ENCODE results near the gene PURB.
"Not testable (repeated sequence)": the region's sequence is repeated elsewhere in the genome, so short reads cannot be mapped to it uniquely, and the experiment has no call there.

Gene PURB

GRCh38 chr7:44875241-44875640, 10.1 kb downstream of the PURB start:
- no peak for DNase-seq (ENCODE audit: low read depth)
- no peak overlapping the region for H3K4me3 ChIP-seq (ENCODE audit: low read depth, low read length)
- TF ChIP-seq, protein P1, sequence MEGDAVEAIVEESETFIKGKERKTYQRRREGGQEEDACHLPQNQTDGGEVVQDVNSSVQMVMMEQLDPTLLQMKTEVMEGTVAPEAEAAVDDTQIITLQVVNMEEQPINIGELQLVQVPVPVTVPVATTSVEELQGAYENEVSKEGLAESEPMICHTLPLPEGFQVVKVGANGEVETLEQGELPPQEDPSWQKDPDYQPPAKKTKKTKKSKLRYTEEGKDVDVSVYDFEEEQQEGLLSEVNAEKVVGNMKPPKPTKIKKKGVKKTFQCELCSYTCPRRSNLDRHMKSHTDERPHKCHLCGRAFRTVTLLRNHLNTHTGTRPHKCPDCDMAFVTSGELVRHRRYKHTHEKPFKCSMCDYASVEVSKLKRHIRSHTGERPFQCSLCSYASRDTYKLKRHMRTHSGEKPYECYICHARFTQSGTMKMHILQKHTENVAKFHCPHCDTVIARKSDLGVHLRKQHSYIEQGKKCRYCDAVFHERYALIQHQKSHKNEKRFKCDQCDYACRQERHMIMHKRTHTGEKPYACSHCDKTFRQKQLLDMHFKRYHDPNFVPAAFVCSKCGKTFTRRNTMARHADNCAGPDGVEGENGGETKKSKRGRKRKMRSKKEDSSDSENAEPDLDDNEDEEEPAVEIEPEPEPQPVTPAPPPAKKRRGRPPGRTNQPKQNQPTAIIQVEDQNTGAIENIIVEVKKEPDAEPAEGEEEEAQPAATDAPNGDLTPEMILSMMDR (IDR thresholded peaks at IDR 0.05; ENCODE audit: insufficient read depth, low read depth, low read length, missing control alignments), result no peak

DNA sequence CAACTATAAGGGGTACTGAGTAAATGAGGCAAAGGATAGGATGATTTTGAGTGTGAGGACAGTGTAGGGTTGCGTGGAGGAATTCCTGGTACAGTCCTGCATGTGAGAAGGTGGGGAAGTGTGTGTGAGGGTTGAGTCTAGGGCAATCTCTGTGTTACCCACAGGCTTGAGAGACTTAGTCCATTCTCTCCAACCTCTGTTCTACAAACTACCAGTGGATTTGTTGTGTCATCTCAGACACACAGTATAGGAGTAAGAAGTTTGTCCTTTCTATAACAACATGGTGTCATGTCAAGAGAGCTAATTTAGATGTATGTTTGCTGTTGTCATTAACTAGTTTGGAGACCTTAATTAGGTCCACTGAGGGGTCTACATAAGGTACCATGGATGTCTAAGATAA, 12.5 kb downstream of the PURB start:
- TF ChIP-seq, protein P1 (IDR thresholded peaks at IDR 0.05; ENCODE audit: insufficient read depth, low read depth, low read length, missing control alignments), result no peak
- no peak for DNase-seq (ENCODE audit: low read depth)
- no peak overlapping the region for H3K4me3 ChIP-seq (ENCODE audit: low read depth, low read length)

DNA sequence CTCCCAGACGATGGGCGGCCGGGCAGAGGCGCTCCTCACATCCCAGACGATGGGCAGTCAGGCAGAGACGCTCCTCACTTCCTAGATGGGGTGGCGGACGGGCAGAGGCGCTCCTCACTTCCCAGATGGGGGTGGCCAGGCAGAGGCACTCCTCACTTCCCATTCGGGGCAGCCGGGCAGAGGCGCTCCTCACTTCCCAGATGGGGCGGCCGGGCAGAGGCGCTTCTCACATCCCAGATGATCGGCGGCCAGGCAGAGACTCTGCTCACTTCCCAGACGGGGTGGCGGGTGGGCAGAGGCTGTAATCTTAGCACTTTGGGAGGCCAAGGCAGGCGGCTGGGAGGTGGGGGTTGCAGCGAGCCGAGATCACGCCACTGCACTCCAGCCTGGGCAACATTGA, 13.4 kb downstream of the PURB start:
- not testable (repeated sequence) for DNase-seq (ENCODE audit: low read depth); H3K4me3 ChIP-seq (ENCODE audit: low read depth, low read length)

- H3K4me3 ChIP-seq (ENCODE audit: low read depth, low read length); DNase-seq (ENCODE audit: low read depth): not testable (repeated sequence)
Observed at GRCh38 chr7:44870780-44871179, 14.6 kb downstream of the PURB start.

- not testable (repeated sequence) for DNase-seq (ENCODE audit: low read depth); H3K4me3 ChIP-seq (ENCODE audit: low read depth, low read length)
Observed at GRCh38 chr7:44870336-44870735, 15.0 kb downstream of the PURB start.

DNA sequence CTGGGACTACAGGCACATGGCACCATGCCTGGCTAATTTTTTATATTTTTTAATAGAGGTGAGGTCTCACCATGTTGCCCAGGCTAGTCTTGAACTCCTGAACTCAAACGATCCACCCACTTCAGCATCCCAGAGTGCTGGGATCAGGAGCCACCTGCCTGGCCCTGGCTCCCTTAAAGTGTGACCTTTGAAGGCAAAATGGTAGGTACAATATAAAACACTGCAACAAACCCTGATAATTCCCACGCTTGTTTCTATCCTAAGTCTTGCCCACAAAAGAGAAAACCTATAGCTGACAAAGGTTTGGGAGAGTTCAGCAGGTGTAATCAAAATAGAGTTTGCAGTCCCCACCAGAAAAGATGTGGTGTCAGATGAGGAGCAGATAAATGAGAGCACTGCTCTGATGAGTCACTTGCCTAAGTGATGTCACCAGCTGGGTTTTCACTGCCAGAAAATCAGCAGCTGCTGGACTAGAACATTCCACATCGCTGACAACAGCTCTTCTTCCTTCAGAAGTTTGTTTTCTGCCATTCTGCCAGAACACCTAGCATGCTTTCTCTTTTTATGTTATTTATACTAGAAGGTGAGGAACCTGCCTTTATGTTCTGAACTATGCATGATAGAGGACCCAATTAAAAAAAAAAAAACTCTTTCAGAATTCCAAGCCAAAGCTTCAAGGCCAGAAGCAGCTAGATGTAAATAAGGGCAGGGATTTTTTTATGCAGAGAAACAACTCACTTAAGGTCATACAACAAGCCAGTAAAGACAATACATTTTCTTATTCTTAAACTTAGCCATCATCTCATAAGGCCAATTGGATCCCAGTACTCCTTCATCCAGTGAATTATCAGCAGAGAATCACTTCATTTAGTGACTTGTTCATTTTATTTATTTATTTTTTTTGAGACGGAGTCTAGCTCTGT, 18.0 kb downstream of the PURB start:
- H3K4me3 ChIP-seq (ENCODE audit: low read depth, low read length), result no peak overlapping the region
- DNase-seq (ENCODE audit: low read depth), result no peak
- TF ChIP-seq, protein P1 (IDR thresholded peaks at IDR 0.05; ENCODE audit: insufficient read depth, low read depth, low read length, missing control alignments), result no peak

- H3K4me3 ChIP-seq (ENCODE audit: low read depth, low read length); DNase-seq (ENCODE audit: low read depth): not testable (repeated sequence)
Observed at GRCh38 chr7:44861949-44862348, 23.4 kb downstream of the PURB start.

- DNase-seq (ENCODE audit: low read depth), result no peak
- no peak overlapping the region for H3K4me3 ChIP-seq (ENCODE audit: low read depth, low read length)
- TF ChIP-seq, protein P1 (IDR thresholded peaks at IDR 0.05; ENCODE audit: insufficient read depth, low read depth, low read length, missing control alignments), result no peak
Observed at GRCh38 chr7:44858161-44858560, 27.2 kb downstream of the PURB start.

GRCh38 chr7:44854644-44855364, 30.5 kb downstream of the PURB start:
- no peak for DNase-seq (ENCODE audit: low read depth)
- TF ChIP-seq, protein P1 (IDR thresholded peaks at IDR 0.05; ENCODE audit: insufficient read depth, low read depth, low read length, missing control alignments), result no peak
- no peak overlapping the region for H3K4me3 ChIP-seq (ENCODE audit: low read depth, low read length)
